Breast epithelium (tissue), 4 donors: ENCODE results near the gene PLCB2. TPM values are rescaled to one million over a fixed set of nuclear protein-coding genes. Genes with fewer than 3 reads are reported as not detected.

ENCODE experiments used
- DNase-seq, 2 donors: peaks; one replicate each; pipeline ENCODE4 v3.0.0-alpha.2; 2019; ENCODE audit warnings: low spot score in 2 of 2
- H3K27ac ChIP-seq, 2 donors: fragments of 200-600 bp; sonication (generic) in 1 of 2; one replicate each; pipeline ENCODE4 v1.5.1; 2016 to 2019; ENCODE audit warnings: mild to moderate bottlenecking in 1 of 2
- H3K27me3 ChIP-seq, 2 donors: fragments of 200-600 bp; sonication (generic) in 1 of 2; one replicate each; pipeline versions ENCODE4 v1.5.1 to v1.6.0; 2017 to 2019; ENCODE audit warnings: control low read depth in 1 of 2, mild to moderate bottlenecking in 1 of 2
- H3K36me3 ChIP-seq: fragments of 200-600 bp; one replicate; pipeline ENCODE4 v1.5.1; 2019
- H3K4me1 ChIP-seq, 2 donors: fragments of 200-600 bp; sonication (generic); one replicate each; pipeline ENCODE4 v1.5.1; 2016 to 2019; ENCODE audit warnings: control low read depth in 1 of 2
- H3K4me3 ChIP-seq, 3 donors: fragments of 200-600 bp; sonication (generic); 1 replicate in 2 of 3; 2 replicates in 1 of 3; pipeline ENCODE4 v1.5.1; 2016 to 2019; ENCODE audit warnings: mild to moderate bottlenecking in 3 of 3, moderate library complexity in 2 of 3
- H3K9me3 ChIP-seq, 2 donors: fragments of 200-600 bp; sonication (generic) in 1 of 2; one replicate each; pipeline ENCODE4 v1.5.1; 2016 to 2019; ENCODE audit warnings: control low read depth in 1 of 2
- POLR2A ChIP-seq: fragments of 450-650 bp; IDR thresholded peaks from one replicate; pipeline ENCODE4 v1.6.1; 2016; ENCODE audit warnings: antibody characterized with exemption, mild to moderate bottlenecking, moderate library complexity
- POLR2AphosphoS5 ChIP-seq, 3 donors: sonication (generic); formaldehyde crosslinking; IDR thresholded peaks; one replicate each; pipeline ENCODE4 v1.6.1; 2017; ENCODE audit warnings: antibody characterized with exemption in 3 of 3
- intact Hi-C: fragments of 100-400 bp; cut with DNase I; formaldehyde crosslinking; loops from one replicate; pipeline ENCODE4 v1.15.1; 2023; ENCODE audit warnings: low total_unique reads
- total RNA-seq, 3 donors: library from RNA; depleted of rRNA; stranded (reverse); fragments of >200 nt; gene quantifications; one replicate each; pipeline ENCODE4 v1.1.0, GENCODE V29; 2016
- TF ChIP-seq, protein P1 (sequence below), 3 donors: fragments of 450-650 bp; IDR thresholded peaks; one replicate each; pipeline ENCODE4 v1.5.1; 2016 to 2017; ENCODE audit warnings: antibody characterized with exemption in 3 of 3, mild to moderate bottlenecking in 3 of 3, moderate library complexity in 3 of 3

Gene PLCB2
- total RNA-seq, 3 donors from 2014 or later, result 4.3 to 17.9 (median 13.6) TPM

DNA sequence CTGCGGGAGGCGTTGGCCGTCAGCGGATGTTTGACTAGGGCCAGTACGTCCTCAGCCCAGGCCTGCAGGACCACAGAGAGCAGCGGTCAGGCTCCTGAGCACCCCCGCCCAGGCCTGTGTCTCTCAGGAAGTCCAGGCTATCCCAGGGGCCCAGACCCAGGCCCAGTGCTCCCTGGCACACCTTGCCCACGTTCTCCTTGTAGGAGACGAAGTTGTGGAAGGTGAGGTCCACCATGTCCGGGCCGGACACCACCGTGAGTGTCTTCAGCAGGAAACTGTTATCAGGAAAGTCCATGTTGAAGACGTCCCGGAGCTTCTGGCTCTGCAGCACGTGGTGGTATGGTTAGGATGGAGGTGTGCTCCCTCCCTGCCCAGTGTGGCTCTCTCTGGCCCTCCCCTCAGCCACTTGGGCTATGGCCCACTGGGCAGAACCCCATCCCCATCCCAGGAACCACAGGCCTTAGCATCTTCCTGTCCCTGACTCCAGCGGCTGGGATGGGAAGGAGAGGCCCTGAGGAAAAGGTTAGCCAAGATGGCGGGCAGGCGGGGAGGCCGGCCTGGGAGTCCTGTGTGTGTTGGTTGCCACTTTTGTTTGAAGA, 5.3 kb downstream of the PLCB2 start:
- TF ChIP-seq POLR2A, result no peak
- no peak for TF ChIP-seq POLR2AphosphoS5 (IDR thresholded peaks at IDR 0.05)
- TF ChIP-seq, protein P1, sequence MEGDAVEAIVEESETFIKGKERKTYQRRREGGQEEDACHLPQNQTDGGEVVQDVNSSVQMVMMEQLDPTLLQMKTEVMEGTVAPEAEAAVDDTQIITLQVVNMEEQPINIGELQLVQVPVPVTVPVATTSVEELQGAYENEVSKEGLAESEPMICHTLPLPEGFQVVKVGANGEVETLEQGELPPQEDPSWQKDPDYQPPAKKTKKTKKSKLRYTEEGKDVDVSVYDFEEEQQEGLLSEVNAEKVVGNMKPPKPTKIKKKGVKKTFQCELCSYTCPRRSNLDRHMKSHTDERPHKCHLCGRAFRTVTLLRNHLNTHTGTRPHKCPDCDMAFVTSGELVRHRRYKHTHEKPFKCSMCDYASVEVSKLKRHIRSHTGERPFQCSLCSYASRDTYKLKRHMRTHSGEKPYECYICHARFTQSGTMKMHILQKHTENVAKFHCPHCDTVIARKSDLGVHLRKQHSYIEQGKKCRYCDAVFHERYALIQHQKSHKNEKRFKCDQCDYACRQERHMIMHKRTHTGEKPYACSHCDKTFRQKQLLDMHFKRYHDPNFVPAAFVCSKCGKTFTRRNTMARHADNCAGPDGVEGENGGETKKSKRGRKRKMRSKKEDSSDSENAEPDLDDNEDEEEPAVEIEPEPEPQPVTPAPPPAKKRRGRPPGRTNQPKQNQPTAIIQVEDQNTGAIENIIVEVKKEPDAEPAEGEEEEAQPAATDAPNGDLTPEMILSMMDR (IDR thresholded peaks at IDR 0.05), result no peak
- Histone ChIP-seq H3K4me1 (no peaks in the 10 kb centered on the region), H3K27ac (no peak overlapping the region), H3K9me3 (no peaks in the 10 kb centered on the region), H3K27me3 (no peaks in the 10 kb centered on the region), H3K36me3 (no peaks in the 10 kb centered on the region), H3K4me3 (no peak overlapping the region)
- intact Hi-C loops, result no loop called here
- DNase-seq, result no peak

DNA sequence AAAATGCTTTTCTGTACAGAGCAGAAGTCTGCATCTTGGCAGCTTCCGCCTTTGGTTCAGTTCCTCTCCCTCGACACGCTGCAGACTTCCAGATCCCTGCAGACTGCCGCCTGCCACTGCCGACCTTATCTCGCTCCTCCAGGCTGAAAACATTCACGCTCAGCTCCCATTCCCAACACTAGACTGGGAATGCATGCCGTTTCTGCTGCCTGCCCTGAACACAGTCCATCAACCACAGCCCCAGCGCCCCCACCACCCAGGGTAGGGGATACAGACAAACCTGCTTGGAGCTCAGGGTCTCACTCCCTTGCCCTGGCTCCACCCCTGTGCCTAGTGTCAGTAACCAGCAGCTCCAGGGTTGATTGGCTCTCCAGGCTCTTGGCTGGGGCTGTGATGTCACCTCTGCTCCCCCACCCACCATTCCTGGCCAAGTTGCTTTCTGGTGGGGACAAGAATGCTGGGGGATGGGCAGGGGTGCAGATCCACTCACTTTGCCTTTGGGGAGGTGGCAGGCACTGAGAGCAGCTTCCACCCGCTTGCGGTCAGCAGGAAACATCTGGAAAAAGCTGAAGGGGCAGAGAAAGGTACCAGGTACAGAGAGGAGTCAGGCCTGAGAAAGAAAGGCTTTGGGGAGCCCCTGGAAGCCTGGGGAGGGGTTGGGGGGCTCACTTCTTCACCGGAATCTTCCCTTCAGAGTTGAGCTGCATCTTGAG, 6.1 kb downstream of the PLCB2 start:
- DNase-seq, result no peak
- intact Hi-C loops, result no loop called here
- TF ChIP-seq, protein P1 (IDR thresholded peaks at IDR 0.05), result no peak
- TF ChIP-seq POLR2A, result no peak
- no peak for TF ChIP-seq POLR2AphosphoS5 (IDR thresholded peaks at IDR 0.05)
- H3K9me3 ChIP-seq, result no peaks in the 10 kb centered on the region
- H3K4me1 ChIP-seq, result no peaks in the 10 kb centered on the region
- H3K4me3 ChIP-seq, result no peak overlapping the region
- no peaks in the 10 kb centered on the region for H3K36me3 ChIP-seq
- H3K27me3 ChIP-seq, result no peaks in the 10 kb centered on the region
- H3K27ac ChIP-seq, result no peak overlapping the region

DNA sequence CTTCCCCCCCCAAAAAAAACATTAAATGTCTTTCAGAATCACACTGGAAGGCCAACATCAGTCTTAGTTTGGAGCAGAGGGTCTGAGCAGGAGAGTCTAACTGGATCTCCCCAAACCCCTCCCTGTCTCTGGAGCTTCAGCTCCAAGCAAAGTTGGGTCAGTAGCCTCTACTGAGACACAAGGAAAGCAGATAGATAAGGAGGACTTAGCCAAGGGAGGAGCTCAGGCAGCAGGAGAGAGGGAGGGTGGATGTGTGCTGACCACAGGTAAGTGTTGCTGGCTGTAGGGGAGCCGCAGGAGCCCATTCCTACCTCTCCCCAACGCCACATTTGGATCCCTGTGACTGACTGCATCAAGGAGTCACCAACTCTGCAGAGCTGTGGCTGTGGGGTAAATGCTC, 7.0 kb downstream of the PLCB2 start:
- no peaks in the 10 kb centered on the region for H3K27me3 ChIP-seq
- H3K4me3 ChIP-seq, result no peak overlapping the region
- H3K4me1 ChIP-seq, result no peaks in the 10 kb centered on the region
- TF ChIP-seq POLR2AphosphoS5 (IDR thresholded peaks at IDR 0.05), result no peak
- TF ChIP-seq, protein P1 (IDR thresholded peaks at IDR 0.05), result no peak
- no peak for TF ChIP-seq POLR2A
- H3K27ac ChIP-seq, result no peak overlapping the region
- H3K36me3 ChIP-seq, result no peaks in the 10 kb centered on the region
- no peaks in the 10 kb centered on the region for H3K9me3 ChIP-seq
- intact Hi-C loops, result no loop called here
- DNase-seq, result no peak

DNA sequence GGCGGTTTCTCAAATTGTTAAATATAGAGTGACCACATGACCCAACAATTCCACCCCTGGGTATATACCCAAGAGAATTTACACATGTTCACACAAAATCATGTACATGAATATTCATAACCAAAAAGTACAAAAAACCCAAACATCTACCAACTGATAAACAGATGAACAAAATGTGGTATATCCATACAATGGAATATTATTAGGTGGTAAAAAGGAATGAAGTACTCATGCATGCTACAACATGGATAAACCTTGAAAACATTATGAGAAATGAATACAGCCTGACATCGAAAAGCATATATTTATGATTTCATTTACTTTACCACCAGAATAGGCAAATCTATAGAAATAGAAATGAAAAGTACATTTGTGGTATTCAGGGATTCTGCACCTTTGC, 7.4 kb downstream of the PLCB2 start:
- H3K36me3 ChIP-seq, result no peaks in the 10 kb centered on the region
- H3K9me3 ChIP-seq, result no peaks in the 10 kb centered on the region
- H3K4me1 ChIP-seq, result no peaks in the 10 kb centered on the region
- no peak for TF ChIP-seq POLR2AphosphoS5 (IDR thresholded peaks at IDR 0.05)
- TF ChIP-seq, protein P1 (IDR thresholded peaks at IDR 0.05), result no peak
- no peak for TF ChIP-seq POLR2A
- intact Hi-C loops, result no loop called here
- H3K27ac ChIP-seq, result no peak overlapping the region
- no peaks in the 10 kb centered on the region for H3K27me3 ChIP-seq
- no peak for DNase-seq
- no peak overlapping the region for H3K4me3 ChIP-seq

DNA sequence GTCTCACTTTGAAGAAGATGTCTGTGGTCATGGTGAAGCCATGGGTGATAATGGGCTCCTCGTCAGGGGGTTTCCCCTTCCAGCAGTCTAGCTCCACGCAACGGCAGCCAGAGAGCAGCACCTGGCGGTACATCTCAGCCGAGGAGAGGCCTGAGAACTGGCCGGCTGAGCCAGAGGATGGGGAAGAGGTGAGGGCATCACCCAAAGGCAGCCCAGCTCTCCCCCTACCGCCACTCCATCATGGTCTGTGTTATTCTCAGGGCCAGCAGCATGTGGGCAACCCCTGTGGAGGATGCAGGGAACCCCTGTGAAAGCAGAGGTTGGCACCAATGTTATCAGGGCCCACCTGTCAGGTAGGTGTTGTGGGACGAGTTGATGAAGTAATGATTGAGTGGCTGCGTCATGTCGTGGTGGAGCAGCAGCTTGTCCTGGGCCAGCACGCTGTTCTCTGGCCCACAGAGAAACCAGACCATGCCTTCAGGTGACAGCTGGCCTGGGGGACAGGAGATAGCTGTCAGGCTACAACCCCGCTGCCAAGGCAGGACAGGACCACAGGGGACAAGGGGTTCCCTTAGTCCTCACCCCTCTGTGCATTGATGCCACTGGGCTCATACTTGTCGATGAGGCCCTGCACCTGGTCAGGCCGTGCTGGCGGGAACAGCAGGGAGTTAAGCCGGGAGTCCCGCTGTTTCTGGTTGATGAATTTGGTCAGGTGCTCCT, 9.4 kb downstream of the PLCB2 start:
- TF ChIP-seq POLR2AphosphoS5 (IDR thresholded peaks at IDR 0.05) (no peak), POLR2A (no peak)
- TF ChIP-seq, protein P1 (IDR thresholded peaks at IDR 0.05), result no peak
- no peaks in the 10 kb centered on the region for H3K9me3 ChIP-seq
- H3K4me1 ChIP-seq, result no peaks in the 10 kb centered on the region
- intact Hi-C loops, result no loop called here
- H3K36me3 ChIP-seq, result no peaks in the 10 kb centered on the region
- no peak overlapping the region for H3K4me3 ChIP-seq
- no peak for DNase-seq
- no peak overlapping the region for H3K27ac ChIP-seq
- no peaks in the 10 kb centered on the region for H3K27me3 ChIP-seq
